ENCODE results near the gene ITGAX. TPM values are rescaled to one million over a fixed set of nuclear protein-coding genes. Genes with fewer than 3 reads are reported as not detected.
A peak's percentile ranks its signal among the peaks of the same experiment; 100 is the strongest.

ITGAX gene
- total and polyA plus RNA-seq, 3 donors from 2014 or later = 0.63 to 3.4 (median 2.8) TPM

- intact Hi-C loops (cut with DNase I; ENCODE audit: low total_unique reads) = no loop called here
- whole genome bisulfite sequencing, 2 donors = 75 to 80% methylated on average over 7 of the region's 7 CpGs
- H3K27ac ChIP-seq = no peak overlapping the region
- no peaks in the 10 kb centered on the region for H3K9me3 ChIP-seq
- H3K27me3 ChIP-seq = no peaks in the 10 kb centered on the region
- H3K4me3 ChIP-seq = no peak overlapping the region
- DNase-seq = no peak
- H3K36me3 ChIP-seq (ENCODE audit: low read depth, missing control alignments) = no peaks in the 10 kb centered on the region
- H3K4me1 ChIP-seq = no peaks in the 10 kb centered on the region
- TF ChIP-seq POLR2A (IDR thresholded peaks at IDR 0.05) (no peak), CTCF (IDR thresholded peaks at IDR 0.05) (no peak)
Observed at GRCh38 chr16:31377210-31377903, 22.4 kb downstream of the ITGAX start.

GRCh38 chr16:31380201-31380600 is 25.2 kb downstream of the ITGAX start:
- H3K27me3 ChIP-seq = no peaks in the 10 kb centered on the region
- no peak overlapping the region for H3K27ac ChIP-seq
- H3K4me3 ChIP-seq = no peak overlapping the region
- no peaks in the 10 kb centered on the region for H3K4me1 ChIP-seq
- DNase-seq = no peak
- H3K36me3 ChIP-seq (ENCODE audit: low read depth, missing control alignments) = no peaks in the 10 kb centered on the region
- H3K9me3 ChIP-seq = no peaks in the 10 kb centered on the region
- 72 to 83% methylated on average over 9 to 12 of the region's 12 CpGs for WGBS, 2 donors
- intact Hi-C loops (cut with DNase I; ENCODE audit: low total_unique reads) = no loop called here
- TF ChIP-seq CTCF (IDR thresholded peaks at IDR 0.05) = no peak
- no peak for TF ChIP-seq POLR2A (IDR thresholded peaks at IDR 0.05)

- DNase-seq = peak; percentile 80
- Histone ChIP-seq H3K27ac (no peak overlapping the region), H3K4me1 (no peaks in the 10 kb centered on the region), H3K27me3 (no peaks in the 10 kb centered on the region), H3K4me3 (no peak overlapping the region), H3K36me3 (ENCODE audit: low read depth, missing control alignments) (no peaks in the 10 kb centered on the region), H3K9me3 (no peaks in the 10 kb centered on the region)
- intact Hi-C loops (cut with DNase I; ENCODE audit: low total_unique reads) = no loop called here
- 42 to 43% methylated on average over 14 of the region's 14 CpGs for WGBS, 2 donors
- TF ChIP-seq CTCF (IDR thresholded peaks at IDR 0.05) = peak; percentile 14 to 52 (median 50)
- TF ChIP-seq POLR2A (IDR thresholded peaks at IDR 0.05) = no peak
Observed at GRCh38 chr16:31382485-31383161, 27.6 kb downstream of the ITGAX start.

- TF ChIP-seq POLR2A (IDR thresholded peaks at IDR 0.05) = no peak
- TF ChIP-seq CTCF (IDR thresholded peaks at IDR 0.05) = no peak
- no peak overlapping the region for H3K4me3 ChIP-seq
- H3K27me3 ChIP-seq = no peaks in the 10 kb centered on the region
- H3K27ac ChIP-seq = no peak overlapping the region
- intact Hi-C loops (cut with DNase I; ENCODE audit: low total_unique reads) = no loop called here
- H3K4me1 ChIP-seq = no peaks in the 10 kb centered on the region
- WGBS, 2 donors = 84 to 89% methylated on average over 4 of the region's 4 CpGs
- H3K9me3 ChIP-seq = no peaks in the 10 kb centered on the region
- no peaks in the 10 kb centered on the region for H3K36me3 ChIP-seq (ENCODE audit: low read depth, missing control alignments)
- DNase-seq = no peak
Observed at GRCh38 chr16:31385680-31386079, 30.7 kb downstream of the ITGAX start.
